ENCODE results near the gene NCAPH2.
"Not testable (repeated sequence)": the region's sequence is repeated elsewhere in the genome, so short reads cannot be mapped to it uniquely, and the experiment has no call there.

NCAPH2 gene

DNA sequence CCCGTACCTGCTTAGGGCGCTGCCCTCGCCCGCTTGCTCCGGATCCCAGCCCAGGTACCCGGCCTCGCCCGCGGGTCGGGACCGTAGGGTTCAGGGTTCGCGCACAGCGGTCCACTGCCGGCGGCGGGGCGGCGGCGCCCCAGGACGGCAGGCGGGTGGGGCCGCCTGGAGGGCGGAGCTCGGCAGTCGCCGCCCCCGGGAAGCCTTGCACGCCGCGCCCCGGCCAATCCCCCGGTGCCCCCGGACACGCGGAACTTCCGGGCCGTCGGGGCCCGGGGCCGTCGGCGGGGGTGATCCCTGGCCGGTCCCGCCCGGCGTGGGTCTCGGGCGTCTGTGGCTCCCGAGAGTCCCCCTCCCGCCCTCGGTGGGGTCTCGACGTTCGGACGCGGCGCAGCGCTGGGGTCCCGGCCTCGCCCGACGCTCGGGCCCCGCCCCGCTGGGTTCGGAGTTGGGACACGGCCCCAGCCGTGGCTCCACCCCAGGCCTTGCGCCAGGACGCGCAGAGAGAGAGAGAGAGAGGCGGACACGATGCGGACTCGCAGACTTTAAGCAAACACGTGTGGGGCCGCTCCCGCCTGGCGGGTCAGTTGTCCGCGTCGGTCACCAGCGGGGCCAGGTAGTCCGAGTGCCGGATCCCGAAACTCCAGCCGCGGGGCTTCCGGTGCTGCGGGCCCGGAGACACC is 22.0 kb downstream of the NCAPH2 start, which contains the start of gene TYMP:
TSS of gene TYMP (minus strand) at position 116 of the 683 bp plus-strand sequence. CDS start 303 bp downstream, outside the sequence.
- no peak for TF ChIP-seq CTCF (IDR thresholded peaks at IDR 0.05; ENCODE audit: low read depth, low read length, missing control alignments)
- no peak for DNase-seq (ENCODE audit: low read depth)
- peak within 1 kb of the TSS; percentile 63 for H3K4me3 ChIP-seq (ENCODE audit: low read depth, low read length)

GRCh38 chr22:50530580-50530876 is 22.5 kb downstream of the NCAPH2 start:
- TF ChIP-seq CTCF (IDR thresholded peaks at IDR 0.05; ENCODE audit: low read depth, low read length, missing control alignments): no peak
- H3K4me3 ChIP-seq (ENCODE audit: low read depth, low read length): peak overlapping the region; percentile 63
- no peak for DNase-seq (ENCODE audit: low read depth)

DNA sequence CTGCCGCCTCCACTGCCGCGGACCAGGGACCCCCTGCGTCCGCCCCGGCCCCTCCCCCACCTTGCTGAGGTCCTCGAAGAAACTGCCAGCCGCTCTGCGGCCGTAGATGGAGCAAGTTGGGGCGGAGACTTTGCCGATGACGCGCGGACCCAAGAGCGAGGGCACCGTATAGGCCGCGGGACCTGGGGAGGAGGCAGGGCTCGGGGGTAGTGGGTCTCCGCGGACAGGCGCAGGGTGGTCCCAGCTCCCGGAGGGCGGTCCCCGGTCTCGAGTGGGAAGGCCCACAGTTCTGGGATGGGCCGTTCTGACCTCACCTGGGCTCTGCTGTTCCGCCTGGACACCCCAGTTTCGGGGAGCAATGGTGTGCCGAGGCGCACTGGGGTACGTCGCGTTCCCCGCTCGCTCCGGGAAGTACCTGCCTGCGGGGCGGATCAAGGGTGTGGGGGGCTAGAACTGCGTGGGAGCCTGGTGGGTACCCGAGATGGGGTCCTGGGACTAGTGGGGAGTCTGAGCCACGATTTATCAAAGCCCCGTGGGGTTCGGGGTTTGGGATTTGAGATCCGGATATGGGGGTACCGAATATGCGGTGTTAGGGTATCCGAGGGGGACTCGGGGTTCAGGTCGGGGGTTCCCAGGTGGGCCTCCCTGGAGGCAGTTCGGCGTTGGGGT is 23.0 kb downstream of the NCAPH2 start:
- H3K4me3 ChIP-seq (ENCODE audit: low read depth, low read length): peak overlapping the region; percentile 63
- no peak for DNase-seq (ENCODE audit: low read depth)
- TF ChIP-seq CTCF (IDR thresholded peaks at IDR 0.05; ENCODE audit: low read depth, low read length, missing control alignments): no peak

DNA sequence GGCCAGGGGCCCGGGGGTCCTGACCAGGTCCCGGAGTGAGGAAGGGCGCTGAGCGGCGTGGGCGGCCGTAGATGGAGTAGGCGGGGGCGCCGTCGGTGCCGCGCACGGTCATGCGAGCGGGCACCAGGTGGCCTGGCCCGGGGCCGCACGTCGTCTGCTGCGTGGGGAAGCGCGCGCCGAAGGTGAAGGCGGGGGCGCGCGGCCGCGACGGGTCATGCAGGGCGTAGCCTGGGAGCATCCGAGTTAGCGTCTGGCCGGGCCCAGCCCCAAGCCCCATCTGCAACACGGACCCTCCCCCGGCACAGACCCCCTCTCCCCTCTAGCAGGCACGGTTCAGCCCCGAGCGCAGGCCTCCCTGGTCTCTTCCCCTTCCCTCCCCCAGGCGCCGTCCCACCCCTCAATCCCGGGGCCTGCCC is 23.5 kb downstream of the NCAPH2 start:
- no peak for TF ChIP-seq CTCF (IDR thresholded peaks at IDR 0.05; ENCODE audit: low read depth, low read length, missing control alignments)
- DNase-seq (ENCODE audit: low read depth): no peak
- peak overlapping the region; percentile 63 for H3K4me3 ChIP-seq (ENCODE audit: low read depth, low read length)

DNA sequence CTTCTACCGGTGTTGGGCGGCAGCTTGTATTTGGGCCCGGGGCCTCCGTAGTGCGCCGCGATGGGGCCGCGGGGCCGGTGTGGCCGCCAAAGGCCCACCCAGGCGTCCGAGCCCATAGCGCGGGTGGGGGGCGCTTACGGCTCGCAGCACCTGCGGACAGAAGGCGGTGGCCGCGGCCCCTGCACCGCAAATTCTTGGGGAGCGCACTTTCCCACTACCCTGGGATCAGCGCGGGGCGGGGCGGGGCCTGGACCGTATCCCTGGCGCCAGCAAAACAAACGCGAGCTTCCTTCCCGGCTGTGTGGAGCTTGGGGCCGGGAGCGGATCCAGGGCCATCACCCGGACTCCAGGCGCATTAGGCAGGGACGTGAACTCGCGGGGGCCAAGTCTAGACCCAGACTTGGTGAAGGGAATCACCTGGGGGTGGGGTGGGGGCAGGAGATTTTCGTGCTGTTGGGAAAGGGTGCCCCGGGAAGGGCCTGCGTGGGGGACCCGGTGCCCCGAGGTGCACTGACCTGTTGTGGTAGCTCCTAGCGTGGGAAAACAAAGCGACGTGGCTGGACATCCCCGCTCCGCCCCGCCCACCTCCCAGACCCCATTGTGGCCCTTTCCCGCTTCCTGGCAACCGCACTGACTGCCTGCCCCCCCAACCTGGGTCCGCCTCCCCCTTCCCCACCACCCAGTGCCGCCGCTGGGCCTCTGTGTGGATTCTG is 24.1 kb downstream of the NCAPH2 start:
- TF ChIP-seq CTCF (IDR thresholded peaks at IDR 0.05; ENCODE audit: low read depth, low read length, missing control alignments): no peak
- H3K4me3 ChIP-seq (ENCODE audit: low read depth, low read length): peak overlapping the region; percentile 63
- no peak for DNase-seq (ENCODE audit: low read depth)

GRCh38 chr22:50532824-50533796 is 25.1 kb downstream of the NCAPH2 start:
- DNase-seq (ENCODE audit: low read depth): no peak
- H3K4me3 ChIP-seq (ENCODE audit: low read depth, low read length): no peak overlapping the region; the same call in 1 of the 2 replicates
- no peak for TF ChIP-seq CTCF (IDR thresholded peaks at IDR 0.05; ENCODE audit: low read depth, low read length, missing control alignments)

- H3K4me3 ChIP-seq (ENCODE audit: low read depth, low read length): not testable (repeated sequence)
- DNase-seq (ENCODE audit: low read depth): peak; percentile 60
These were observed 26.1 kb downstream of the NCAPH2 start for GRCh38 chr22:50533856-50534711.
